ENCODE results near the gene KCNIP2. TPM values are rescaled to one million over a fixed set of nuclear protein-coding genes. Genes with fewer than 3 reads are reported as not detected.
A peak's percentile ranks its signal among the peaks of the same experiment; 100 is the strongest.

The KCNIP2 gene
- total and polyA plus RNA-seq, 2 of the 13 experiments (the other 11 are each of a cell fraction or from before 2014, with no cell fraction given): 0.42 to 0.70 TPM

DNA sequence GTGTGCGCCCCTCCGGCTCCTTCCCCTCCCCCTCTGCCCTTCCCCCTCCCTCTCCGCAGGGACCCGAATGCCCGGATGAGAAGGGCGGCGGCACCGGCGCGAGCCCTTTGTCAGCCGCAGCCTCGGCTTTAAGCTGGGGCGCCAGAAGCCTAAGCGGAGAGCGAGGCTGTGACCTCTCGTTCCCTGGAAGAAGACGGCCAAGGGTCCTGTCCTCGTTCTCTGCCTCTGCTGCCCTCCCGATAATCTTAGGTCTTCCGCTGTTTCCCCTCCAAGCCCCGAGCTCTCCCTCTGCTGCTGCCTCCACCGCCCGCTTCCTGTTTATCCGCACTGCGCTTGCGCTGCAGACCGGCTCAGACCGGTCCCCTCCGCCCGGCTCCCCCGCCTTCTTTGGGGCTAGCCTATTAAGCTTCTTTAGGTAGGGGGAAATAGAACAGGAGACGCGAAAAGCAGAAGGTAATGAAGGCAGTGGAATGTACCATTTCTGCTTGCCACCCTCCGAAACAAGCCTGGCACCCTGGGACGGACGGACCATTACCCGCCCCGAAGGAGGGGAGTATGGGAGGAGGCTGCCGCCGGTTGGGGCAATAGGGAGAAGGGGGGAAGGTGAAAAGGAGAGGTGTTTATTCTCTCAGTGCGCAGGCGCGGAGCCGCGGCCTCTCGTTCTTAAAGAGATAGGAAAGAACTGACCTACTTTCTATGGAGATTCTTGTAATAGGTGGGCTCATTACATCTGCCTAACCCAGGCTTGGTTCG is 25.3 kb downstream of the KCNIP2 start, which contains the start of gene OGA (continued):
- TF ChIP-seq NR2F2 (IDR thresholded peaks at IDR 0.05; ENCODE audit: borderline replicate concordance, low read depth) (peak; percentile 41; the same call in 1 of the 2 replicates), ZNF598 (CRISPR knock-in tag; IDR thresholded peaks at IDR 0.05; ENCODE audit: borderline replicate concordance) (no peak), TP53 (CRISPR knock-in tag; conservative IDR thresholded peaks at IDR 0.05) (0 out of 2 replicates have a peak, but pooled peaks have one; percentile 58), ZNF333 (CRISPR knock-in tag; IDR thresholded peaks at IDR 0.05; ENCODE audit: borderline replicate concordance) (0 out of 2 replicates have a peak, but pooled peaks have one; percentile 9), ZNF589 (CRISPR knock-in tag; conservative IDR thresholded peaks at IDR 0.05) (no peak), KDM2A (CRISPR knock-in tag; IDR thresholded peaks at IDR 0.05; ENCODE audit: borderline replicate concordance, low read depth) (peak; percentile 79), CBFB (CRISPR knock-in tag; IDR thresholded peaks at IDR 0.05) (peak; percentile 45; the same call in 1 of the 2 replicates), CEBPG (CRISPR knock-in tag; IDR thresholded peaks at IDR 0.05) (peak; percentile 67), DNMT1 (CRISPR knock-in tag; IDR thresholded peaks at IDR 0.05) (0 out of 2 replicates have a peak, but pooled peaks have one; percentile 28), THAP11 (CRISPR knock-in tag; IDR thresholded peaks at IDR 0.05) (peak; percentile 85), TFAP4 (IDR thresholded peaks at IDR 0.05; ENCODE audit: borderline replicate concordance, low read depth) (peak; percentile 43; the same call in 1 of the 2 replicates), CHD2 (IDR thresholded peaks at IDR 0.05; ENCODE audit: low read depth, low read length) (peak; percentile 75; the same call in 1 of the 2 replicates), STAT5B (CRISPR knock-in tag; IDR thresholded peaks at IDR 0.05) (no peak), HMGXB4 (CRISPR knock-in tag; IDR thresholded peaks at IDR 0.05; ENCODE audit: borderline replicate concordance in 1 of 2, low read depth in 1 of 2) (peak; percentile 10 to 41; a peak in 3 of 4 replicates), ZNF576 (CRISPR knock-in tag; IDR thresholded peaks at IDR 0.05) (no peak), EED (CRISPR knock-in tag; IDR thresholded peaks at IDR 0.05) (no peak), MEIS1 (CRISPR knock-in tag; IDR thresholded peaks at IDR 0.05; ENCODE audit: borderline replicate concordance) (peak; percentile 14; the same call in 1 of the 2 replicates), ZNF224 (CRISPR knock-in tag; IDR thresholded peaks at IDR 0.05) (no peak)
- TF ChIP-seq, protein P1, sequence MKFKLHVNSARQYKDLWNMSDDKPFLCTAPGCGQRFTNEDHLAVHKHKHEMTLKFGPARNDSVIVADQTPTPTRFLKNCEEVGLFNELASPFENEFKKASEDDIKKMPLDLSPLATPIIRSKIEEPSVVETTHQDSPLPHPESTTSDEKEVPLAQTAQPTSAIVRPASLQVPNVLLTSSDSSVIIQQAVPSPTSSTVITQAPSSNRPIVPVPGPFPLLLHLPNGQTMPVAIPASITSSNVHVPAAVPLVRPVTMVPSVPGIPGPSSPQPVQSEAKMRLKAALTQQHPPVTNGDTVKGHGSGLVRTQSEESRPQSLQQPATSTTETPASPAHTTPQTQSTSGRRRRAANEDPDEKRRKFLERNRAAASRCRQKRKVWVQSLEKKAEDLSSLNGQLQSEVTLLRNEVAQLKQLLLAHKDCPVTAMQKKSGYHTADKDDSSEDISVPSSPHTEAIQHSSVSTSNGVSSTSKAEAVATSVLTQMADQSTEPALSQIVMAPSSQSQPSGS (CRISPR knock-in tag; IDR thresholded peaks at IDR 0.05): 0 out of 2 replicates have a peak, but pooled peaks have one; percentile 4
- TF ChIP-seq, protein P2, sequence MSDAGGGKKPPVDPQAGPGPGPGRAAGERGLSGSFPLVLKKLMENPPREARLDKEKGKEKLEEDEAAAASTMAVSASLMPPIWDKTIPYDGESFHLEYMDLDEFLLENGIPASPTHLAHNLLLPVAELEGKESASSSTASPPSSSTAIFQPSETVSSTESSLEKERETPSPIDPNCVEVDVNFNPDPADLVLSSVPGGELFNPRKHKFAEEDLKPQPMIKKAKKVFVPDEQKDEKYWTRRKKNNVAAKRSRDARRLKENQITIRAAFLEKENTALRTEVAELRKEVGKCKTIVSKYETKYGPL (CRISPR knock-in tag; IDR thresholded peaks at IDR 0.05): no peak
- TF ChIP-seq, protein P3, sequence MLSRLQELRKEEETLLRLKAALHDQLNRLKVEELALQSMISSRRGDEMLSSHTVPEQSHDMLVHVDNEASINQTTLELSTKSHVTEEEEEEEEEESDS (CRISPR knock-in tag; IDR thresholded peaks at IDR 0.05; ENCODE audit: borderline replicate concordance): no peak
- TF ChIP-seq, protein P4, sequence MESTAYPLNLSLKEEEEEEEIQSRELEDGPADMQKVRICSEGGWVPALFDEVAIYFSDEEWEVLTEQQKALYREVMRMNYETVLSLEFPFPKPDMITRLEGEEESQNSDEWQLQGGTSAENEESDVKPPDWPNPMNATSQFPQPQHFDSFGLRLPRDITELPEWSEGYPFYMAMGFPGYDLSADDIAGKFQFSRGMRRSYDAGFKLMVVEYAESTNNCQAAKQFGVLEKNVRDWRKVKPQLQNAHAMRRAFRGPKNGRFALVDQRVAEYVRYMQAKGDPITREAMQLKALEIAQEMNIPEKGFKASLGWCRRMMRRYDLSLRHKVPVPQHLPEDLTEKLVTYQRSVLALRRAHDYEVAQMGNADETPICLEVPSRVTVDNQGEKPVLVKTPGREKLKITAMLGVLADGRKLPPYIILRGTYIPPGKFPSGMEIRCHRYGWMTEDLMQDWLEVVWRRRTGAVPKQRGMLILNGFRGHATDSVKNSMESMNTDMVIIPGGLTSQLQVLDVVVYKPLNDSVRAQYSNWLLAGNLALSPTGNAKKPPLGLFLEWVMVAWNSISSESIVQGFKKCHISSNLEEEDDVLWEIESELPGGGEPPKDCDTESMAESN (CRISPR knock-in tag; conservative IDR thresholded peaks at IDR 0.05): no peak
